ENCODE results near the gene NRSN2. TPM values are rescaled to one million over a fixed set of nuclear protein-coding genes. Genes with fewer than 3 reads are reported as not detected.

Gene NRSN2
- total RNA-seq, 2 donors from 2014 or later: 25.1 to 56.9 TPM

Other genes starting within 250 kb of the NRSN2 start
- not detected for gene DEFB126, start 204.5 kb upstream of the NRSN2 start, total RNA-seq
- not detected for gene DEFB127, start 189.7 kb upstream of the NRSN2 start, total RNA-seq
- gene DEFB128, start 157.4 kb upstream of the NRSN2 start, total RNA-seq: not detected
- not detected for gene DEFB129, start 119.9 kb upstream of the NRSN2 start, total RNA-seq
- gene DEFB132, start 89.4 kb upstream of the NRSN2 start, total RNA-seq: not detected
- 1 to 10 TPM in 1 of 2 donors, under 1 TPM in 1; 0.92 to 6.2 TPM for gene C20orf96, start 56.4 kb upstream of the NRSN2 start, total RNA-seq
- 10 to 100 TPM; 14.4 to 19.5 TPM for gene ZCCHC3, start 49.5 kb upstream of the NRSN2 start, total RNA-seq
- 1 to 10 TPM; 3.9 to 5.4 TPM for gene SOX12, start 21.6 kb upstream of the NRSN2 start, total RNA-seq
- 1 to 10 TPM; 2.7 to 5.0 TPM for gene TRIB3, start 33.6 kb downstream of the NRSN2 start, total RNA-seq
- gene RBCK1, start 61.2 kb downstream of the NRSN2 start, total RNA-seq: 100 to 1,000 TPM in 1 of 2 donors, 10 to 100 TPM in 1; 84.0 to 102 TPM
- 10 to 100 TPM; 33.8 to 40.0 TPM for gene TBC1D20, start 115.4 kb downstream of the NRSN2 start, total RNA-seq
- gene CSNK2A1, start 196.7 kb downstream of the NRSN2 start, total RNA-seq: 10 to 100 TPM; 83.9 to 90.7 TPM